Suppressor macrophage treated with lipopolysaccharide for 1 hour (primary cell): ENCODE results near the gene ZNF496.

ENCODE experiments used
- DNase-seq, 3 donors: peaks; one replicate each; pipeline ENCODE4 v3.0.0-alpha.2; 2020 to 2022

Gene ZNF496

GRCh38 chr1:247326411-247327130 is 5.1 kb downstream of the ZNF496 start:
- no peak for DNase-seq

GRCh38 chr1:247324923-247325322 is 6.7 kb downstream of the ZNF496 start:
- DNase-seq = no peak

GRCh38 chr1:247324204-247324787 is 7.4 kb downstream of the ZNF496 start:
- no peak for DNase-seq

- peak; percentile 60 to 76 (median 73) for DNase-seq
These were observed 8.6 kb downstream of the ZNF496 start for GRCh38 chr1:247322849-247323586.

GRCh38 chr1:247322442-247322841 is 9.2 kb downstream of the ZNF496 start:
- peak; percentile 73 to 80 (median 77) for DNase-seq

- no peak for DNase-seq
These were observed 14.0 kb downstream of the ZNF496 start for GRCh38 chr1:247317702-247318101.

GRCh38 chr1:247316590-247317197 is 15.0 kb downstream of the ZNF496 start:
- peak in 1 of 3 donors; percentile 48 for DNase-seq

GRCh38 chr1:247304031-247304430 is 27.6 kb downstream of the ZNF496 start:
- DNase-seq = peak; percentile 46 to 55 (median 53)

- no peak for DNase-seq
These were observed 28.5 kb downstream of the ZNF496 start for GRCh38 chr1:247303216-247303615.

GRCh38 chr1:247301176-247301540 is 30.5 kb downstream of the ZNF496 start:
- DNase-seq = no peak

GRCh38 chr1:247300491-247301175 is 31.0 kb downstream of the ZNF496 start:
- DNase-seq = no peak

GRCh38 chr1:247299723-247300381 is 31.8 kb downstream of the ZNF496 start:
- DNase-seq = no peak

GRCh38 chr1:247298701-247299100 is 33.0 kb downstream of the ZNF496 start:
- no peak for DNase-seq

GRCh38 chr1:247298124-247298481 is 33.6 kb downstream of the ZNF496 start:
- DNase-seq = no peak

- DNase-seq = no peak
These were observed 34.2 kb downstream of the ZNF496 start for GRCh38 chr1:247297263-247298123.

GRCh38 chr1:247296599-247297180 is 35.0 kb downstream of the ZNF496 start:
- DNase-seq = no peak

GRCh38 chr1:247295746-247296145 is 35.9 kb downstream of the ZNF496 start:
- DNase-seq = no peak

- no peak for DNase-seq
These were observed 36.4 kb downstream of the ZNF496 start for GRCh38 chr1:247295274-247295684.

GRCh38 chr1:247294282-247294681 is 37.4 kb downstream of the ZNF496 start:
- DNase-seq = no peak

- no peak for DNase-seq
These were observed 38.6 kb downstream of the ZNF496 start for GRCh38 chr1:247293047-247293446.
